OCI-LY3 (cell line): ENCODE results near the gene EPG5.

ENCODE experiments used
- CTCF ChIP-seq: fragments of 200-600, 300-600 bp; sonication (generic); IDR thresholded peaks from 2 replicates; pipeline ENCODE4 v1.5.1; 2014; ENCODE audit warnings: antibody characterized with exemption, low read length, low read depth
- EZH2phosphoT487 ChIP-seq: fragments of 200-600 bp; shearing (Covaris generic); IDR thresholded peaks from 2 replicates; pipeline ENCODE4 v1.6.1; 2018; ENCODE audit warnings: antibody characterized with exemption, mixed run types, low read depth

- TF ChIP-seq CTCF, result no peak
- no peak for TF ChIP-seq EZH2phosphoT487
Observed at GRCh38 chr18:45991788-45992187, 24.7 kb upstream of the EPG5 start.
